Motor neuron (in vitro differentiated cells): ENCODE data around the gene PRR19. TPM values are rescaled to one million over a fixed set of nuclear protein-coding genes. Genes with fewer than 3 reads are reported as not detected.
A peak's percentile ranks its signal among the peaks of the same experiment; 100 is the strongest.
"Not testable (repeated sequence)": the region's sequence is repeated elsewhere in the genome, so short reads cannot be mapped to it uniquely, and the experiment has no call there.

Experiments
- ATAC-seq, 8 experiments: fragments of 200-7000 bp; cut with Tn5 transposase; replicated peaks in 6 of 8; 2 replicates each; pipeline ENCODE4 v1.8.0; 2021; ENCODE audit warnings: mild to moderate bottlenecking in 8 of 8, moderate library complexity in 8 of 8
- H3K27ac ChIP-seq, 2 donors: fragments of 250-450 bp; sonication (Bioruptor Pico); 2 replicates each; pipeline ENCODE4 v1.9.0; 2021; ENCODE audit warnings: antibody characterized with exemption in 2 of 2, mild to moderate bottlenecking in 2 of 2, moderate library complexity in 1 of 2
- H3K4me1 ChIP-seq, 2 donors: fragments of 250-450 bp; sonication (Bioruptor Pico); replicated peaks in 1 of 2; 2 replicates each; pipeline ENCODE4 v1.6.1; 2021; ENCODE audit warnings: antibody characterized with exemption in 2 of 2, mild to moderate bottlenecking in 2 of 2, moderate library complexity in 1 of 2
- H3K4me3 ChIP-seq, 5 donors: fragments of 250-450 bp; sonication (Bioruptor Pico); 2 replicates each; pipeline ENCODE4 v1.9.0; 2021; ENCODE audit warnings: antibody characterized with exemption in 5 of 5, mild to moderate bottlenecking in 5 of 5, moderate library complexity in 4 of 5
- WGBS, 10 experiments: fragments of 450-650 bp; shearing (Covaris generic); methylation state at CpG; one replicate each; pipeline ENCODE4 v1.0.0; 2022; 5-methylcytosine and 5-hydroxymethylcytosine counted together
- in situ Hi-C, 9 experiments: fragments of 400-800 bp; cut with MboI; loops; one replicate each; pipeline ENCODE4 v1.15.0; 2021; ENCODE audit warnings: low sequenced_read_pairs in 9 of 9, low pct_unique_long_range_greater_than_20kb in 2 of 9; ENCODE audit not compliant: unreplicated experiment in 9 of 9
- total RNA-seq, 8 experiments: library from RNA; unstranded; fragments of 300-600 nt; gene quantifications; 2 replicates each; pipeline versions ENCODE4 v1.2.3 to v1.2.4, GENCODE V29; 2022

The PRR19 gene
- total RNA-seq, 8 experiments from 2014 or later: 0.92 to 2.6 (median 1.1) TPM

- H3K27ac ChIP-seq: no peak overlapping the region
- H3K4me1 ChIP-seq: peaks cover 15 to 19% of the 10 kb centered on the region in 2 donors
- in situ Hi-C loops: no loop called here
- 50 to 80% (median 58%) methylated on average over 1 to 2 of the region's 2 CpGs; no CpG with 5 or more reads in 6 of the 10 experiments for WGBS, 10 experiments
- no peak for ATAC-seq
- no peak overlapping the region for H3K4me3 ChIP-seq
Observed at GRCh38 chr19:42328854-42329253, 26.9 kb downstream of the PRR19 start.

GRCh38 chr19:42330241-42330711 is 28.3 kb downstream of the PRR19 start:
- peaks cover 11 to 15% of the 10 kb centered on the region in 2 donors for H3K4me1 ChIP-seq
- WGBS, 10 experiments: 0 to 100% (median 14%) methylated on average over 1 to 2 of the region's 2 CpGs; no CpG with 5 or more reads in 6 of the 10 experiments
- ATAC-seq: no peak
- in situ Hi-C loops: no loop called here
- H3K27ac ChIP-seq: no peak overlapping the region
- no peak overlapping the region for H3K4me3 ChIP-seq

GRCh38 chr19:42331333-42331732 is 29.4 kb downstream of the PRR19 start:
- in situ Hi-C loops: not testable (repeated sequence)
- H3K4me1 ChIP-seq: peaks cover 10 to 14% of the 10 kb centered on the region in 2 donors

GRCh38 chr19:42332059-42332458 is 30.1 kb downstream of the PRR19 start:
- in situ Hi-C loops: no loop called here
- WGBS, 10 experiments: 76 to 83% (median 80%) methylated on average over 1 to 3 of the region's 6 CpGs; no CpG with 5 or more reads in 7 of the 10 experiments
- ATAC-seq: no peak
- Histone ChIP-seq H3K4me3 (no peak overlapping the region), H3K27ac (no peak overlapping the region), H3K4me1 (peaks cover 2 to 7% of the 10 kb centered on the region in 2 donors)

More at GRCh38 chr19:42331333-42331732, 29.4 kb downstream of the PRR19 start:
- not testable (repeated sequence) for ATAC-seq, H3K4me3 ChIP-seq, H3K27ac ChIP-seq
- 67 to 100% (median 100%) methylated on average over 1 to 3 of the region's 3 CpGs; no CpG with 5 or more reads in 3 of the 10 experiments for WGBS, 10 experiments

GRCh38 chr19:42333018-42333417 is 31.1 kb downstream of the PRR19 start:
- Histone ChIP-seq H3K27ac (no peak overlapping the region), H3K4me1 (no peaks in the 10 kb centered on the region), H3K4me3 (no peak overlapping the region)
- 84 to 100% methylated on average over 1 to 3 of the region's 3 CpGs; no CpG with 5 or more reads in 8 of the 10 experiments for WGBS, 10 experiments
- in situ Hi-C loops: no loop called here
- ATAC-seq: no peak

GRCh38 chr19:42333975-42334696 is 32.2 kb downstream of the PRR19 start:
- WGBS, 10 experiments: 83 to 96% (median 90%) methylated on average over 1 to 9 of the region's 21 CpGs; no CpG with 5 or more reads in 1 of the 10 experiments
- no peak for ATAC-seq
- Histone ChIP-seq H3K4me3 (no peak overlapping the region), H3K27ac (no peak overlapping the region), H3K4me1 (no peaks in the 10 kb centered on the region)
- in situ Hi-C loops: no loop called here

- H3K4me3 ChIP-seq: no peak overlapping the region
- in situ Hi-C loops: no loop called here
- 75 to 100% (median 92%) methylated on average over 1 to 7 of the region's 13 CpGs for WGBS, 10 experiments
- no peak overlapping the region for H3K27ac ChIP-seq
- ATAC-seq: no peak
- no peaks in the 10 kb centered on the region for H3K4me1 ChIP-seq
Observed at GRCh38 chr19:42334697-42335373, 32.9 kb downstream of the PRR19 start.

GRCh38 chr19:42335374-42335936 is 33.5 kb downstream of the PRR19 start:
- no peak for ATAC-seq
- Histone ChIP-seq H3K4me3 (no peak overlapping the region), H3K27ac (no peak overlapping the region), H3K4me1 (no peaks in the 10 kb centered on the region)
- 78 to 100% (median 88%) methylated on average over 1 to 7 of the region's 7 CpGs; no CpG with 5 or more reads in 1 of the 10 experiments for WGBS, 10 experiments
- in situ Hi-C loops: no loop called here

GRCh38 chr19:42335971-42336370 is 34.0 kb downstream of the PRR19 start:
- in situ Hi-C loops: no loop called here
- WGBS, 10 experiments: 90 to 93% (median 90%) methylated on average over 2 to 4 of the region's 19 CpGs; no CpG with 5 or more reads in 7 of the 10 experiments
- Histone ChIP-seq H3K4me1 (no peaks in the 10 kb centered on the region), H3K4me3 (no peak overlapping the region), H3K27ac (no peak overlapping the region)
- ATAC-seq: no peak

GRCh38 chr19:42339126-42339860 is 37.4 kb downstream of the PRR19 start:
- in situ Hi-C loops, H3K4me3 ChIP-seq, H3K4me1 ChIP-seq, H3K27ac ChIP-seq: not testable (repeated sequence)
- ATAC-seq: peak in 3 of 8 experiments; percentile 32 to 36 (median 32)
- 20 to 100% (median 91%) methylated on average over 2 to 7 of the region's 7 CpGs for WGBS, 10 experiments

- in situ Hi-C loops, H3K4me1 ChIP-seq, H3K4me3 ChIP-seq, H3K27ac ChIP-seq, ATAC-seq: not testable (repeated sequence)
- 91 to 100% (median 98%) methylated on average over 1 to 4 of the region's 4 CpGs; no CpG with 5 or more reads in 4 of the 10 experiments for WGBS, 10 experiments
Observed at GRCh38 chr19:42339922-42340321, 38.0 kb downstream of the PRR19 start.

- no peak for ATAC-seq
- 75 to 100% (median 100%) methylated on average over 1 to 5 of the region's 17 CpGs; no CpG with 5 or more reads in 3 of the 10 experiments for WGBS, 10 experiments
- in situ Hi-C loops: no loop called here
- no peak overlapping the region for H3K27ac ChIP-seq
- no peak overlapping the region for H3K4me3 ChIP-seq
- H3K4me1 ChIP-seq: no peaks in the 10 kb centered on the region
Observed at GRCh38 chr19:42343344-42344110, 41.6 kb downstream of the PRR19 start.
